Heart right ventricle (tissue), 16 donors: Measurements from ENCODE around the gene KCNMA1. TPM values are rescaled to one million over a fixed set of nuclear protein-coding genes. Genes with fewer than 3 reads are reported as not detected.
A peak's percentile ranks its signal among the peaks of the same experiment; 100 is the strongest.

Experiments
- ATAC-seq, 8 donors: fragments of 200-7000 bp; cut with Tn5 transposase; one replicate each; pipeline ENCODE4 v1.9.1; 2020; ENCODE audit warnings: mild to moderate bottlenecking in 8 of 8, moderate library complexity in 8 of 8, moderate number of reproducible peaks in 1 of 8
- DNase-seq, 2 donors: peaks; one replicate each; pipeline ENCODE4 v3.0.0-alpha.2; 2020
- H3K27ac ChIP-seq, 10 donors: fragments of 200-600 bp; sonication (generic) in 2 of 10; one replicate each; pipeline versions ENCODE4 v1.5.0 to v1.8.0; 2020 to 2022; ENCODE audit warnings: mild to moderate bottlenecking in 3 of 10
- H3K27me3 ChIP-seq, 7 donors: fragments of 200-600 bp; one replicate each; pipeline ENCODE4 v1.8.0; 2021 to 2022; ENCODE audit warnings: mild to moderate bottlenecking in 2 of 7
- H3K36me3 ChIP-seq, 9 donors: fragments of 200-600 bp; sonication (generic) in 1 of 9; one replicate each; pipeline versions ENCODE4 v1.5.0 to v1.8.0; 2020 to 2022; ENCODE audit warnings: mild to moderate bottlenecking in 2 of 9
- H3K4me1 ChIP-seq, 9 donors: fragments of 200-600 bp; sonication (generic) in 1 of 9; one replicate each; pipeline versions ENCODE4 v1.5.0 to v1.8.0; 2020 to 2022; ENCODE audit warnings: mild to moderate bottlenecking in 4 of 9
- H3K4me3 ChIP-seq, 10 donors: fragments of 200-600 bp; sonication (generic) in 2 of 10; one replicate each; pipeline versions ENCODE4 v1.5.0 to v1.8.0; 2020 to 2022; ENCODE audit warnings: mild to moderate bottlenecking in 7 of 10, moderate library complexity in 2 of 10
- H3K9me3 ChIP-seq, 11 donors: fragments of 200-600 bp in 10 of 11; sonication (generic) in 2 of 11; one replicate each; pipeline versions ENCODE4 v1.5.0 to v1.8.0; 2013 to 2022; ENCODE audit warnings: mild to moderate bottlenecking in 2 of 11, control low read depth in 1 of 11, moderate library complexity in 1 of 11
- CTCF ChIP-seq, 9 donors: fragments of 200-600 bp; sonication (generic) in 2 of 9; IDR thresholded peaks; one replicate each; pipeline versions ENCODE4 v1.5.0 to v1.8.0; 2021 to 2022; ENCODE audit warnings: antibody characterized with exemption in 9 of 9, mild to moderate bottlenecking in 5 of 9, moderate library complexity in 1 of 9
- WGBS, 2 donors: extraction: QIAGEN DNeasy Blood & Tissue Kit; methylation state at CpG; one replicate each; pipeline ENCODE4 v1.1.7; 2013; ENCODE audit warnings: inconsistent platforms in 1 of 2; 5-methylcytosine and 5-hydroxymethylcytosine counted together
- intact Hi-C, 10 donors: fragments of 100-400 bp; cut with DNase I; formaldehyde crosslinking; loops; one replicate each; pipeline versions ENCODE4 v1.11.1 to v1.14.2; 2022
- polyA plus RNA-seq, 2 donors: library from polyadenylated mRNA; stranded (reverse); fragments of 200-250 nt; gene quantifications; one replicate each; pipeline ENCODE4 v1.2.3, GENCODE V29; 2013
- total RNA-seq, 10 donors: library from RNA; stranded (reverse); fragmentation: NEBNext Ultra II Directional in 3 of 10; extraction: Animal tissue kit (Norgen Biotek cat#: 25700) in 3 of 10; gene quantifications; one replicate each; pipeline versions ENCODE4 v1.2.1 to v1.2.4, GENCODE V29; 2021 to 2023
- donor health status: Arrhythmogenic right ventricular cardiomyopathy.
- donor health status: ischemic (EF 13 %, LVEDD 7.1; RV severe dilation, severe dysfunction).
- donor health status: healthy with polysubstance abuse.
- donor health status: DM: no; HTN: yes; CAD: no.
- donor health status: DM: no; HTN: no; CAD: no.
- donor health status: ischemic (EF 25% LVEDD 6.9; RV normal size, moderate dysfunction).
- donor health status: ischemic (EF 25% LVEDD 5.7; RV mildly dilated, moderate dysfunction).
- donor health status: healthy.
- donor health status: DM: yes; HTN: yes; CAD: no.
- donor health status: Ischemic cardiomyopathy.
- donor health status: ischemic (EF 35%, LVEDD 5.7; RV mildly dilated, moderate dysfunction).
- donor health status: nonischemic (EF 11% LVEDD 7.7; RV severe dilation, severe dysfunction).
- donor health status: DM: yes; HTN: yes; CAD: no.
- donor health status: PGD.
- donor health status: ischemic (EF 29% LVEDD 5.4; RV normal size, mild dysfunction).
- donor health status: nonischemic (EF 23%, LVEDD 6.1; RV moderate dilation, normal function).

KCNMA1 gene
- total and polyA plus RNA-seq, 12 donors: 0.59 to 5.3 (median 1.6) TPM

DNA sequence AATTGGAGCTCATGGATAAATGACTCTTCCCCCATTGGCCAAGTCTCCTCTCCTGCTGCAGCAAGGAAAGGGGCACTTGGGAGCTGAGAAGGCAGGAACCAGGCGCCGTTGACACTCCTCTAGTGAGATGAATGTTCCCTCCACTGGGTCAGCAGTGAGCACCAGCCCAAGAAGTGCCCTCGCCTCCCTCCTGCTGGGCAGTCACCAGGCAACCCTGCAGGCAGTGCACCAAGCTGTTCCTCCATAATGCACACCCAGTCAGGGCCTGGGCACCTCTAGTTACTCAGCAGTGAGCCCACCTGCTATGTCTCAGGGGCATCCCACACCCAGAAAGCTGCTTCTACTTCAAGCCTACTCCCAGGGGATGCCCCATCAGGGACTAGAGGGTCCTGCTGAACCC, 84.3 kb downstream of the KCNMA1 start:
- no peak for TF ChIP-seq CTCF (IDR thresholded peaks at IDR 0.05)
- ATAC-seq (no peak), DNase-seq (no peak)
- H3K27me3 ChIP-seq: peaks cover 0 to 5% (median 0%) of the 10 kb centered on the region in 7 donors
- peaks cover 0 to 63% (median 0%) of the 10 kb centered on the region in 9 donors for H3K4me1 ChIP-seq
- peak overlapping the region in 1 of 10 donors; percentile 90 for H3K27ac ChIP-seq
- WGBS, 2 donors: 67 to 75% methylated on average over 3 of the region's 3 CpGs
- intact Hi-C loops: no loop called here
- H3K9me3 ChIP-seq: no peaks in the 10 kb centered on the region
- H3K36me3 ChIP-seq: no peaks in the 10 kb centered on the region
- no peak overlapping the region for H3K4me3 ChIP-seq

DNA sequence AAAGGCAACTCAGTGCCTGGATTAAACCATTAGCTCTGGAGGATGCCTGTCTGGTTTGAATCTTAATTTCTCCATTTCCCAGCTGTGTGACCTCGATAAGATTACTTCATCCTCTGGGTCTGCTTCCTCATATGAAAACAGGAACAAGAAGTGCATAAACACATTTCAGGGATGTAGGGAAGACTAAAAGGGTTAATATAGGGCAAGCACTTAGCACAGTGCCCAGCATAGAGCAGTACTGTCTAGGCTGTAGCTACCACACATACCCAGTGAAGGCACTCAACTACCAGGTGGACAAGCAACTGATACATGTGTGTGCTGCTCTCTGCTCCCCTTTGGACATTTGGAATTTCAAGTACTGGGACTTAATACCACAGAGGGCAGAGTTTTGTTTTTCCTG, 85.4 kb downstream of the KCNMA1 start:
- Histone ChIP-seq H3K27me3 (peaks cover 0 to 3% (median 0%) of the 10 kb centered on the region in 7 donors), H3K4me3 (no peak overlapping the region), H3K9me3 (no peaks in the 10 kb centered on the region), H3K4me1 (peaks cover 0 to 63% (median 0%) of the 10 kb centered on the region in 9 donors), H3K36me3 (no peaks in the 10 kb centered on the region), H3K27ac (peak overlapping the region in 3 of 10 donors; percentile 34 to 90 (median 60))
- no peak for TF ChIP-seq CTCF (IDR thresholded peaks at IDR 0.05)
- intact Hi-C loops: no loop called here
- 80 to 92% methylated on average over 1 of the region's 1 CpG for WGBS, 2 donors
- DNase-seq: no peak
- peak in 4 of 8 donors; percentile 46 to 67 (median 54) for ATAC-seq

DNA sequence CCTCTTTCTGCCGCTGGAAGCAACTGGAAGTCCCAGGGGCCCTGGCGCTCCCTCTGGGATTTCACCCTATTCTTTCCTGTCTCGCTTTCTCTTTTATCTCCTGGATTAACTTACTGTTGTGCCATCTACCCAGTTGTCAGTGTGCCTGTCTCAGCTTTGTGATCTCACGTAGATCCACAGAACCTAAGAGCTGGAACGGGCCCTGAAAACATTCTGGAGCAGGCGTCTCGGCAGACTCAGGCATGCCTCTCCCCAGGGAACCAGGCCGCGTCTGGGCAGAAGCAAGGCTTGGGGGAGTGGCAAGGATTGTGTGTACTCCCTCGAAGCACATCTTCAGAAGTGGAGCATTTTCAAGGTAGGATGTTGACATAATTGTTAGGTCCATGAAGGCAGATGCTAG, 87.2 kb downstream of the KCNMA1 start:
- intact Hi-C loops: no loop called here
- Histone ChIP-seq H3K27me3 (peaks cover 0 to 3% (median 0%) of the 10 kb centered on the region in 7 donors), H3K9me3 (no peaks in the 10 kb centered on the region), H3K4me3 (no peak overlapping the region), H3K36me3 (no peaks in the 10 kb centered on the region), H3K27ac (no peak overlapping the region), H3K4me1 (peaks cover 0 to 50% (median 0%) of the 10 kb centered on the region in 9 donors)
- ATAC-seq (no peak), DNase-seq (no peak)
- WGBS, 2 donors: 66 to 67% methylated on average over 10 of the region's 10 CpGs
- no peak for TF ChIP-seq CTCF (IDR thresholded peaks at IDR 0.05)

DNA sequence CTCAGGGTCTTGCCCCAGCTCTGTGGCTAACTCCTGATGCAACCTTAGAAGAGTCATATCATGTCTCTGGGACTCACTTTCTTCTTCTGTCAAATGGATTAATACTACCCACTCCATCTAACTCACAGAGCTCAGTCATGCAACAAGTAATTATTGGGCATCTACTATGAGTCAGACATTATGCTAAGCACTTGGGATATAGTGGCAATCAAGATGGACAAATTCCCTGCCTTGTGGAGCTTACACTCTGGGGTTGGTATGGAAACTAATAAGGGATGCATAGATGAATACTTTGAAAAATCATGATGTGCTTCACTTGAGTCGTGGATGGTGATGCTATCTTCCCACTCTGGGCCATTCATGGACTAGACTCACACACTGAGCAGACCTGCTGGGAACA, 88.9 kb downstream of the KCNMA1 start:
- 78 to 84% methylated on average over 1 of the region's 1 CpG for WGBS, 2 donors
- H3K27me3 ChIP-seq: peaks cover 0 to 3% (median 0%) of the 10 kb centered on the region in 7 donors
- peaks cover 0 to 2% (median 0%) of the 10 kb centered on the region in 11 donors for H3K9me3 ChIP-seq
- no peak for TF ChIP-seq CTCF (IDR thresholded peaks at IDR 0.05)
- ATAC-seq: no peak
- no peaks in the 10 kb centered on the region for H3K36me3 ChIP-seq
- no peak for DNase-seq
- peaks cover 0 to 34% (median 0%) of the 10 kb centered on the region in 9 donors for H3K4me1 ChIP-seq
- intact Hi-C loops: no loop called here
- no peak overlapping the region for H3K27ac ChIP-seq
- no peak overlapping the region for H3K4me3 ChIP-seq
